ENCODE measurements around the gene CAPS.

DNA sequence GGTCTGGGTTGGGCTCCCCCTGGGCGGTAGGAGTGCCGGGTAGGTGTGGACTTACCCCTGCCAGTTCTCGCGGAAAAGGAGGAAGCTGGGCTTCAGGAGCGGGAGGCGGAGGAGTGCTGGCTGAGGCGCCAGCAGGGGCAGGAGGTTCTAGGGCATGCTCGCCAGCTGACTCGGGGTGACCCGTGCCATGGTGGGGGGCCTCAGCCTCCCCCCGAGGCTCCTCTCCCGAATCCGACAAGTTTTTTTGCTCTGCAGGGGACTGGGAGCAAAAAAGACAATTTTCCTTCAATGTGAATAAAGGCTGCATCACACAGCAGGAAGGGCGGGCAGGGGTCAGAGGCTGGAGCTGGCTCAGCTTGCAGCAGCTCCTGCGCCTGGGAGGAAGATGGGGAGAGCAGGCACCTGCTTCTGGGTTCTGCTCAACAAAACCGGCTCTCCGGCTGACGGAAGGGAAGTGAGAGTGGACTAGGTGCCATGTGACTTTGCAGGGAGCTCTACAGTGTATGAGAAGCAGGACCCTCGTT lies 37.3 kb downstream of the CAPS start:
- TF ChIP-seq, protein P1, sequence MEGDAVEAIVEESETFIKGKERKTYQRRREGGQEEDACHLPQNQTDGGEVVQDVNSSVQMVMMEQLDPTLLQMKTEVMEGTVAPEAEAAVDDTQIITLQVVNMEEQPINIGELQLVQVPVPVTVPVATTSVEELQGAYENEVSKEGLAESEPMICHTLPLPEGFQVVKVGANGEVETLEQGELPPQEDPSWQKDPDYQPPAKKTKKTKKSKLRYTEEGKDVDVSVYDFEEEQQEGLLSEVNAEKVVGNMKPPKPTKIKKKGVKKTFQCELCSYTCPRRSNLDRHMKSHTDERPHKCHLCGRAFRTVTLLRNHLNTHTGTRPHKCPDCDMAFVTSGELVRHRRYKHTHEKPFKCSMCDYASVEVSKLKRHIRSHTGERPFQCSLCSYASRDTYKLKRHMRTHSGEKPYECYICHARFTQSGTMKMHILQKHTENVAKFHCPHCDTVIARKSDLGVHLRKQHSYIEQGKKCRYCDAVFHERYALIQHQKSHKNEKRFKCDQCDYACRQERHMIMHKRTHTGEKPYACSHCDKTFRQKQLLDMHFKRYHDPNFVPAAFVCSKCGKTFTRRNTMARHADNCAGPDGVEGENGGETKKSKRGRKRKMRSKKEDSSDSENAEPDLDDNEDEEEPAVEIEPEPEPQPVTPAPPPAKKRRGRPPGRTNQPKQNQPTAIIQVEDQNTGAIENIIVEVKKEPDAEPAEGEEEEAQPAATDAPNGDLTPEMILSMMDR (IDR thresholded peaks at IDR 0.05) = no peak
- TF ChIP-seq EP300 (IDR thresholded peaks at IDR 0.05; ENCODE audit: low read depth) = no peak
